Osteocyte (in vitro differentiated cells): ENCODE measurements around the gene HACD1. TPM values are rescaled to one million over a fixed set of nuclear protein-coding genes. Genes with fewer than 3 reads are reported as not detected.

ENCODE experiments used
- DNase-seq: peaks from one replicate; pipeline ENCODE4 v3.0.0; 2021; ENCODE audit warnings: mixed read lengths; ENCODE audit not compliant: unreplicated experiment; ENCODE audit errors: extremely low spot score
- H3K27ac Mint-ChIP-seq: one replicate; pipeline ENCODE4 v1.8.0; 2021; ENCODE audit warnings: mild to moderate bottlenecking, mixed read lengths; ENCODE audit not compliant: unreplicated experiment
- H3K27me3 Mint-ChIP-seq: one replicate; pipeline ENCODE4 v1.8.0; 2021; ENCODE audit warnings: mixed read lengths; ENCODE audit not compliant: unreplicated experiment
- H3K36me3 Mint-ChIP-seq: one replicate; pipeline ENCODE4 v1.8.0; 2021; ENCODE audit warnings: mixed read lengths; ENCODE audit not compliant: unreplicated experiment
- H3K4me1 Mint-ChIP-seq: one replicate; pipeline ENCODE4 v1.8.0; 2021; ENCODE audit warnings: mixed read lengths; ENCODE audit not compliant: unreplicated experiment
- H3K4me3 Mint-ChIP-seq: one replicate; pipeline ENCODE4 v1.8.0; 2021; ENCODE audit warnings: mild to moderate bottlenecking, moderate library complexity, mixed read lengths; ENCODE audit not compliant: unreplicated experiment
- H3K9me3 Mint-ChIP-seq: one replicate; pipeline ENCODE4 v1.8.0; 2021; ENCODE audit warnings: mixed read lengths; ENCODE audit not compliant: unreplicated experiment
- CTCF ChIP-seq: fragments of 200-600 bp; sonication (generic); IDR thresholded peaks from 2 replicates; pipeline ENCODE4 v1.5.0; 2021; ENCODE audit warnings: antibody characterized with exemption, mild to moderate bottlenecking, moderate library complexity
- total RNA-seq: library from RNA; stranded (reverse); gene quantifications from 2 replicates; pipeline ENCODE4 v1.2.1, GENCODE V29; 2021

Gene HACD1
- total RNA-seq, 1 donor from 2014 or later: 25.1 TPM

DNA sequence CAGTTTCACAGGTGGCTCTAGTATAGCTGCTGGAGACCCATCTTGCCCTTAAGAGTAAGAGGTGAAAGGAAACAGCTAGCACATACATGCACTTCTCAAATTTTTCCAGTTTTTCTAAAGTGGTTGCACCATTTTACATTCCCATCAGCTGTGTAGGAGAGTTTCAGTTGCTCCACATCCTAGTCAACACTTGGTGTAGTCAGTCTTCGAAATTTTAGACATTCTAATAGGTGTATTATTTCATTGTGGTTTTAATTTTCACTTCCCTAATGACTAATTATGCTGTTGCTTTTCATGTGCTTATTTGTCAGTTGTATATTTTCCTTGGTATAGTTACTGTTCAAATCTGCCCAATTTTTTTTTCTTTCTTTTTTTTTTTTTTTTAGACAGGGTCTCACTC is 9.5 kb upstream of the HACD1 start:
- Mint-ChIP-seq H3K36me3 (no peaks in the 10 kb centered on the region), H3K9me3 (no peaks in the 10 kb centered on the region), H3K4me1 (no peaks in the 10 kb centered on the region), H3K4me3 (no peak overlapping the region), H3K27ac (no peak overlapping the region), H3K27me3 (peaks cover 21% of the 10 kb centered on the region)
- no peak for TF ChIP-seq CTCF
- DNase-seq: no peak

GRCh38 chr10:17624996-17625395 is 7.8 kb upstream of the HACD1 start:
- DNase-seq: no peak
- H3K9me3 Mint-ChIP-seq: no peaks in the 10 kb centered on the region
- H3K4me1 Mint-ChIP-seq: no peaks in the 10 kb centered on the region
- peaks cover 21% of the 10 kb centered on the region for H3K27me3 Mint-ChIP-seq
- no peak for TF ChIP-seq CTCF
- H3K36me3 Mint-ChIP-seq: no peaks in the 10 kb centered on the region
- no peak overlapping the region for H3K4me3 Mint-ChIP-seq
- no peak overlapping the region for H3K27ac Mint-ChIP-seq

- no peak for TF ChIP-seq CTCF
- Mint-ChIP-seq H3K4me3 (no peak overlapping the region), H3K9me3 (no peaks in the 10 kb centered on the region), H3K27ac (no peak overlapping the region), H3K4me1 (peaks cover 3% of the 10 kb centered on the region), H3K27me3 (peaks cover 21% of the 10 kb centered on the region), H3K36me3 (no peaks in the 10 kb centered on the region)
- no peak for DNase-seq
These were observed 4.9 kb upstream of the HACD1 start for GRCh38 chr10:17622061-17622460.

- Mint-ChIP-seq H3K4me1 (peaks cover 16% of the 10 kb centered on the region), H3K27me3 (no peaks in the 10 kb centered on the region), H3K9me3 (no peaks in the 10 kb centered on the region), H3K27ac (peak overlapping the region; percentile 57), H3K36me3 (no peaks in the 10 kb centered on the region), H3K4me3 (peak overlapping the region; percentile 70)
- no peak for TF ChIP-seq CTCF
- peak; percentile 88 for DNase-seq
These were observed 657 bp downstream of the HACD1 start for GRCh38 chr10:17616403-17617030.

- no peaks in the 10 kb centered on the region for H3K36me3 Mint-ChIP-seq
- H3K27ac Mint-ChIP-seq: no peak overlapping the region
- no peaks in the 10 kb centered on the region for H3K9me3 Mint-ChIP-seq
- no peak for TF ChIP-seq CTCF
- H3K27me3 Mint-ChIP-seq: no peaks in the 10 kb centered on the region
- no peak for DNase-seq
- peaks cover 8% of the 10 kb centered on the region for H3K4me1 Mint-ChIP-seq
- H3K4me3 Mint-ChIP-seq: no peak overlapping the region
These were observed 7.6 kb downstream of the HACD1 start for GRCh38 chr10:17609523-17610079.
